Kidney (tissue), 14 donors: ENCODE results near the gene MYH11. TPM values are rescaled to one million over a fixed set of nuclear protein-coding genes. Genes with fewer than 3 reads are reported as not detected.

Experiments used
- DNase-seq, 5 donors: peaks; one replicate each; pipeline ENCODE4 v3.0.0-alpha.2; 2013 to 2020
- FAIRE-seq: peaks from 2 replicates; lab custom pipeline; 2012; peaks lifted over from hg19 to GRCh38; lab: Jason Lieb, UNC
- H3K27ac ChIP-seq, 2 donors: one replicate each; pipeline ENCODE4 v1.7.0; 2013; ENCODE audit warnings: low read depth in 2 of 2, low read length in 2 of 2, inconsistent platforms in 1 of 2
- H3K27me3 ChIP-seq: one replicate; pipeline ENCODE4 v1.7.1; 2013; ENCODE audit warnings: low read length, inconsistent platforms; ENCODE audit not compliant: control insufficient read depth, insufficient read depth
- H3K36me3 ChIP-seq, 3 donors: one replicate each; pipeline versions ENCODE4 v1.7.0 to v1.7.1; 2013; ENCODE audit warnings: low read length in 3 of 3, control low read depth in 1 of 3, inconsistent platforms in 1 of 3; ENCODE audit not compliant: insufficient read depth in 3 of 3, control insufficient read depth in 2 of 3
- H3K4me1 ChIP-seq, 3 donors: one replicate each; pipeline versions ENCODE4 v1.7.0 to v1.7.1; 2013; ENCODE audit warnings: low read length in 3 of 3, inconsistent platforms in 1 of 3, low read depth in 1 of 3; ENCODE audit not compliant: control insufficient read depth in 2 of 3, insufficient read depth in 2 of 3
- H3K4me3 ChIP-seq, 3 donors: one replicate each; pipeline versions ENCODE4 v1.7.0 to v1.8.1; 2013; ENCODE audit warnings: low read length in 3 of 3, control low read depth in 1 of 3, inconsistent platforms in 1 of 3
- H3K9ac ChIP-seq, 3 donors: one replicate each; pipeline versions ENCODE4 v1.7.0 to v1.7.1; 2013; ENCODE audit warnings: low read length in 3 of 3, control low read depth in 1 of 3, inconsistent platforms in 1 of 3
- H3K9me3 ChIP-seq, 3 donors: one replicate each; pipeline versions ENCODE4 v1.7.0 to v1.7.1; 2013; ENCODE audit warnings: low read length in 3 of 3, control low read depth in 1 of 3, inconsistent platforms in 1 of 3; ENCODE audit not compliant: control insufficient read depth in 2 of 3, insufficient read depth in 1 of 3
- intact Hi-C: fragments of 100-400 bp; cut with DNase I; formaldehyde crosslinking; loops from one replicate; pipeline ENCODE4 v1.11.1; 2022
- polyA plus RNA-seq: library from polyadenylated mRNA; stranded (reverse); fragments of 350-450 nt; fragmentation: Illumina TruSeq; extraction: RNeasy Lipid Tissue Mini Kit (QIAGEN cat#74804); gene quantifications from one replicate; pipeline ENCODE4 v1.2.3, GENCODE V29; 2014; ENCODE audit warnings: low read depth, low replicate concordance; ENCODE audit not compliant: insufficient read depth
- total RNA-seq: library from RNA; stranded (reverse); fragmentation: NEBNext Ultra II Directional; extraction: Animal tissue kit (Norgen Biotek cat#: 25700); gene quantifications from one replicate; pipeline ENCODE4 v1.2.1, GENCODE V29; 2021
- TF ChIP-seq, protein P1 (sequence below): IDR thresholded peaks from 3 replicates; pipeline ENCODE4 v1.5.1; 2012; ENCODE audit warnings: mild to moderate bottlenecking, moderate library complexity, borderline replicate concordance; ENCODE audit not compliant: insufficient read depth; ENCODE audit errors: extremely low read depth
- donor health status: control.
- donor health status: control.
- donor health status: control.
- donor health status: control.
- donor health status: control.
- donor health status: DM: yes; HTN: yes; CAD: no.
- donor health status: Normal renal cell carcinoma (clear cell type).

Gene MYH11
- total and polyA plus RNA-seq, 2 donors from 2014 or later: 40.2 to 175 TPM

DNA sequence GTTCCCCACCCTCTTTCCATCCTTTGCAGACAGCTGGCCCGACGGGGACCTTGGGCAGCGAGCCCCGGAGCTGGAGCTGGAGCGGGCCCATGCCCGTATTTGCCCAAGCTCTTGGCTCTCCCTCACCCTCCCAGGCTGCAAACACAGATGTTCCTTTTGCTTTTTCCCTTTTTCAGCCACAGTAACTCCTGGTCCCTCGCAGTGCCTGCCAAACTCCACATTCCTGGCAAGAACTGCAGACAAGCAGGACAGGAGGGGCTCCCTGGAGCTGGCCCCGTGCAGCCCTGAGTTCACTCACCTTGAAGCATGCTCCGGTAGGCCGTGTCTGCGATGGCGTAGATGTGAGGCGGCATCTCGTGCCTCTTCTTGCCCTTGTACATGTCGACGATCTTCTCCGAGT is 33.9 kb downstream of the MYH11 start:
- no peak for FAIRE-seq
- no peaks in the 10 kb centered on the region for H3K27me3 ChIP-seq
- intact Hi-C loops: no loop called here
- DNase-seq: no peak
- H3K27ac ChIP-seq: no peak overlapping the region
- no peaks in the 10 kb centered on the region for H3K9me3 ChIP-seq
- no peak overlapping the region for H3K9ac ChIP-seq
- H3K4me3 ChIP-seq: no peak overlapping the region
- no peaks in the 10 kb centered on the region for H3K36me3 ChIP-seq
- TF ChIP-seq, protein P1, sequence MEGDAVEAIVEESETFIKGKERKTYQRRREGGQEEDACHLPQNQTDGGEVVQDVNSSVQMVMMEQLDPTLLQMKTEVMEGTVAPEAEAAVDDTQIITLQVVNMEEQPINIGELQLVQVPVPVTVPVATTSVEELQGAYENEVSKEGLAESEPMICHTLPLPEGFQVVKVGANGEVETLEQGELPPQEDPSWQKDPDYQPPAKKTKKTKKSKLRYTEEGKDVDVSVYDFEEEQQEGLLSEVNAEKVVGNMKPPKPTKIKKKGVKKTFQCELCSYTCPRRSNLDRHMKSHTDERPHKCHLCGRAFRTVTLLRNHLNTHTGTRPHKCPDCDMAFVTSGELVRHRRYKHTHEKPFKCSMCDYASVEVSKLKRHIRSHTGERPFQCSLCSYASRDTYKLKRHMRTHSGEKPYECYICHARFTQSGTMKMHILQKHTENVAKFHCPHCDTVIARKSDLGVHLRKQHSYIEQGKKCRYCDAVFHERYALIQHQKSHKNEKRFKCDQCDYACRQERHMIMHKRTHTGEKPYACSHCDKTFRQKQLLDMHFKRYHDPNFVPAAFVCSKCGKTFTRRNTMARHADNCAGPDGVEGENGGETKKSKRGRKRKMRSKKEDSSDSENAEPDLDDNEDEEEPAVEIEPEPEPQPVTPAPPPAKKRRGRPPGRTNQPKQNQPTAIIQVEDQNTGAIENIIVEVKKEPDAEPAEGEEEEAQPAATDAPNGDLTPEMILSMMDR: no peak
- no peaks in the 10 kb centered on the region for H3K4me1 ChIP-seq

DNA sequence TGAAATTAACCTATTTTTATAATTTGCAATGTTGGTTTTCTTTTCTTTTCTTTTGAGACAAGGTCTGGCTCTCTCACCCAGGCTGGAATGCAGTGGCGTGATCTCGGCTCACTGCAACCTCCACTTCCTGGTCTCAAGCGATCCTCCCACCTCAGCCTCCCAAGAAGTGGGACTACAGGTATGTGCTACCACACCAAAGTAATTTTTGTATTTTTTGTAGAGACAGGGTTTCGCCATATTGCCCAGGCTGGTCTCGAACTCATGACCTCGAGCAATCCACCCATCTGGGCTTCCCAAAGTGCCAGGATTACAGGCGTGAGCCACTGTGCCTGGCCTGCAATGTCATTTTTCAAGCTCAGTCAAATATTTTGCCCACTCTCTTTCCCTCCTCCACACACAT is 36.0 kb downstream of the MYH11 start:
- no peak overlapping the region for H3K4me3 ChIP-seq
- H3K27ac ChIP-seq: no peak overlapping the region
- no peaks in the 10 kb centered on the region for H3K4me1 ChIP-seq
- no peaks in the 10 kb centered on the region for H3K27me3 ChIP-seq
- DNase-seq: no peak
- no peaks in the 10 kb centered on the region for H3K36me3 ChIP-seq
- no peak overlapping the region for H3K9ac ChIP-seq
- FAIRE-seq: no peak
- no peaks in the 10 kb centered on the region for H3K9me3 ChIP-seq
- TF ChIP-seq, protein P1: no peak
- intact Hi-C loops: no loop called here

DNA sequence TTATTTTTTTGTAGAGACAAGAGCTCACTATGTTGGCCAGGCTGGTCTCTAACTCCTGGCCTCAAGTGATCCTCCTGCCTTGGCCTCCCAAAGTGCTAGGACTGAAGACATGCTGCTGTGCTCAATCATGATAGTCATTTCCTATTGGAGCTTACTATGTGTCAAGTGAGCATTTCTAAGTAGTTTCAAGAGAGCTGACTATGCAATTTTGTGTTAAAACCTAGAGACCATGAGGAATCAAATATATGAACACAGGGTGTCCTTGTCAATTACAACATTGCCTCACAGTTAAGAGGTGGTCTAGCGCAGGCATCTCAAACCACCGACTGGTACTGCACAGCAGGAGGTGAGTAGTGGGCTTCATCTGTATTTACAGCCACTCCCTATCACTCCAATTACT is 37.8 kb downstream of the MYH11 start:
- Histone ChIP-seq H3K4me1 (no peaks in the 10 kb centered on the region), H3K4me3 (no peak overlapping the region), H3K36me3 (no peaks in the 10 kb centered on the region), H3K27ac (no peak overlapping the region), H3K9ac (no peak overlapping the region), H3K9me3 (no peaks in the 10 kb centered on the region), H3K27me3 (no peaks in the 10 kb centered on the region)
- DNase-seq: no peak
- FAIRE-seq: no peak
- TF ChIP-seq, protein P1: no peak
- intact Hi-C loops: no loop called here

DNA sequence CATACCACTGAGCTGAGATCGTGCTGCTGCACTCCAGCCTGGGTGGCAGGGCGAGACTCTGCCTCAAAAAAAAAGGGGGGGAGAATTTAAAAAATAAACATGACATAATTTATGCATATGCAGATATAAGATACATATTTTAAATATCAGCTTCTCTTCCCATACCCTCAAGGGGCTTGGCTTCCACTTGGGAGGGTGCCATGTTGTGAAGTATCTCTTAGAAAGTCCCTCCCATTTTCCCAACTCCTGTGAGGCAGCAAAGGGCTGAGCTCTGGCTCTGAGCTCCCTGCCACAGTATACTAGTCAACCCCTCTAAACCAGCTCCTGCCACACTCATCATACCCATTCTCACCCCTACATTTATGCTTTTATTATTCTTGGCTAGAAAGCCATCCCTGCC is 39.4 kb downstream of the MYH11 start:
- H3K27ac ChIP-seq: no peak overlapping the region
- no peaks in the 10 kb centered on the region for H3K4me1 ChIP-seq
- H3K9me3 ChIP-seq: no peaks in the 10 kb centered on the region
- DNase-seq: no peak
- H3K36me3 ChIP-seq: no peaks in the 10 kb centered on the region
- no peak overlapping the region for H3K9ac ChIP-seq
- no peaks in the 10 kb centered on the region for H3K27me3 ChIP-seq
- TF ChIP-seq, protein P1: no peak
- no peak overlapping the region for H3K4me3 ChIP-seq
- intact Hi-C loops: no loop called here
- FAIRE-seq: no peak
